HG02885 (cell line): ENCODE results near the gene CCDC144A.
A peak's percentile ranks its signal among the peaks of the same experiment; 100 is the strongest.
"Not testable (repeated sequence)": the region's sequence is repeated elsewhere in the genome, so short reads cannot be mapped to it uniquely, and the experiment has no call there.

Experiments
- ATAC-seq: cut with Tn5 transposase; IDR thresholded peaks from one replicate; pipeline ENCODE4 v1.9.1; 2021; ENCODE audit warnings: mild to moderate bottlenecking; ENCODE audit not compliant: unreplicated experiment, poor library complexity

Gene CCDC144A, protein sequence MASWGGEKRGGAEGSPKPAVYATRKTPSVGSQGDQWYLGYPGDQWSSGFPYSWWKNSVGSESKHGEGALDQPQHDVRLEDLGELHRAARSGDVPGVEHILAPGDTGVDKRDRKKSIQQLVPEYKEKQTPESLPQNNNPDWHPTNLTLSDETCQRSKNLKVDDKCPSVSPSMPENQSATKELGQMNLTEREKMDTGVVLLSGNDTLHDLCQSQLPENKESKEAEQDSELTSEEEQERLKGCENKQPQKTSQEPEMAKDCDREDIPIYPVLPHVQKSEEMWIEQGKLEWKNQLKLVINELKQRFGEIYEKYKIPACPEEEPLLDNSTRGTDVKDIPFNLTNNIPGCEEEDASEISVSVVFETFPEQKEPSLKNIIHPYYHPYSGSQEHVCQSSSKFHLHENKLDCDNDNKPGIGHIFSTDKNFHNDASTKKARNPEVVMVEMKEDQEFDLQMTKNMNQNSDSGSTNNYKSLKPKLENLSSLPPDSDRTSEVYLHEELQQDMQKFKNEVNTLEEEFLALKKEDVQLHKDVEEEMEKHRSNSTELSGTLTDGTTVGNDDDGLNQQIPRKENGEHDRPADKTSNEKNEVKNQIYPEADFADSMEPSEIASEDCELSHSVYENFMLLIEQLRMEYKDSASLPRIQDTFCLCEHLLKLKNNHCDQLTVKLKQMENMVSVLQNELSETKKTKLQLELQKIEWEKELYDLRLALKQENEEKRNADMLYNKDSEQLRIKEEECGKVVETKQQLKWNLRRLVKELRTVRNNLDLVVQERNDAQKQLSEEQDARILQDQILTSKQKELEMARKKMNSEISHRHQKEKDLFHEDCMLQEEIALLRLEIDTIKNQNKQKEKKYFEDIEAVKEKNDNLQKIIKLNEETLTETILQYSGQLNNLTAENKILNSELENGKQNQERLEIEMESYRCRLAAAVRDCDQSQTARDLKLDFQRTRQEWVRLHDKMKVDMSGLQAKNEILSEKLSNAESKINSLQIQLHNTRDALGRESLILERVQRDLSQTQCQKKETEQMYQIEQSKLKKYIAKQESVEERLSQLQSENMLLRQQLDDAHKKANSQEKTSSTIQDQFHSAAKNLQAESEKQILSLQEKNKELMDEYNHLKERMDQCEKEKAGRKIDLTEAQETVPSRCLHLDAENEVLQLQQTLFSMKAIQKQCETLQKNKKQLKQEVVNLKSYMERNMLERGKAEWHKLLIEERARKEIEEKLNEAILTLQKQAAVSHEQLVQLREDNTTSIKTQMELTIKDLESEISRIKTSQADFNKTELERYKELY (N-terminal part only)

GRCh38 chr17:16689731-16690281, at the start of gene CCDC144A:
Gene CCDC144A, plus strand, starts transcription at chr17:16690241. Its CDS starts 160 bp downstream, at chr17:16690401.
- ATAC-seq: not testable (repeated sequence)

- no peak for ATAC-seq
Observed at GRCh38 chr17:16649585-16649984, 40.5 kb upstream of the CCDC144A start.

DNA sequence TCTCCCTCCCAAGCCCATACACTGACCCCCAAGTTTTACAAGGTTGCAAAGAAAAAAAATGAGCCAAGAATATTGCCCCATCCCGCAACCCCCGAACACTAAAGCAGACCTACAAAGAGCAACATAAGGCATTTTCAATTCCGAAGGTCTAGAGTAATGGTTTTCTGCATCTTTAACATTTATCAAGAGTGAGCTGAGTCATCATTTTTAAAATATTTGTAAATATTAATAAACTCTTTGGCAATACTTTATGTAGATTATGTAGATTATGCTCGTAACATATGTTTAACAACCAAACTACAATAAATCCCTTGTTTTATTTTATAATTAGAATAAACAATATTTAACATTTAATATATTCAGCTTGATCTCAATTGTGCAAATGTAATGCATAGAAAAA, 37.8 kb upstream of the CCDC144A start:
- ATAC-seq: no peak

DNA sequence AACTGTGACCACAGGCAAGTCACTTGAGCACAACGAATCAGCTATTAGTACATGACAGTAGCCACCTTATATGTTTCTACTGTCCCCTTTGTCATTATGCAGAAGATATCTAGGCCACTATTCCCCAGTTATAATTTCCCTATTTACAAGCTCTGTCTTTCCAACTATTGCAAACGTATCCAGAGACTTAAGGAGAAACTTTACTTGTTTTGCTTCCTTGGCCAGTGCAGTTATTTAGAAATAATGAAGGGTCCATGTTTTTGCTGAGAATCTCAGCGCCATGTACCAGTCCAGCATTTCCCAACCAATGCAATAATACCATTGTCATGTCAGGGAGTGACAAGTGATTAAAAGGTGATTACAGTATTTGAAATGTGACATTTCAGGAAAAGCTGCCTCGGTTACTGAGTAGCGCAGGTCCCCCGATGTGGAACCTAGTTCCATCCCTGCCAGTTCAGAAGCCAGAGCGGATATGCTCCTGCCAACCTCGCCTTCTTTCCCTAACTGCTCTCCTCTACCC, 37.1 kb upstream of the CCDC144A start:
- ATAC-seq: no peak

GRCh38 chr17:16653367-16654041, 36.5 kb upstream of the CCDC144A start, which contains the start of gene ZNF624:
Gene ZNF624, minus strand, starts transcription at chr17:16653850.
- ATAC-seq: peak; percentile 93

DNA sequence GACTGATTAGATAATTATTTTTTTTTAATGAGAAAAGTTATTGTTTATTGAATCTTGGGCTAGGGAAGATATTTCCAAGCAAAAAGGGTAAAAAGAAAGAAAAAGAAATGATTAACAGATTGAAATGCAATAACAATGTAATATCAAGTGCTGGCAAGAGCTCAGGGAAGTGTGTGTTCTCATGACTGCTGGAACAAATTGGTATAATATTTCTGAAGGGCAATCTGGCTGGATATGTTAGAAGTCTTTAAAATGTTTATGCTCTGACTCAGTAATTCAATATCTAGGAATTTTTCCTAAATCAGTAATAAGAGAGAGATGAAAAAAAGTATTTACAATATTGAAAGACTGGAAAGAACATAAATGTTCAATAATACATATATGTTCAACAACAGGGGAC, 28.8 kb upstream of the CCDC144A start:
- ATAC-seq: no peak

DNA sequence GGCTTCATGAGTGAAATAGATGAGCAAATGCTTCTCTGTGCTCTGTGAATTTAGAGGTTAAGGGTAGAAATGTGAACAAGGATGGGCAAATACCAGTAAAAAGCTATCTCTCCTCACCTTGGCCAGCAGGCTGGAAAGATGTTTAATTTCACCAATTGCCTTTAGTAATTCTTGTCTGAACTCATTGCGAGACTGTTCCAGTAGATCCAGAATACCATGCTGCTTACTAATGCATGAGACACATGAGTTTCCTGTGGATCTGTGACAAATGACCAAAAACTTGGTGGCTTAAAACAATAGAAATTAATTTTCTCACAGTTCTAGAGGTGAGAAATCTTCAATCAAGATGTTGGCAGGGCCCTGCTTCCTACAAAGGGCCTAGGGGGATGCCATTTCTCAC, 27.1 kb upstream of the CCDC144A start:
- ATAC-seq: no peak

DNA sequence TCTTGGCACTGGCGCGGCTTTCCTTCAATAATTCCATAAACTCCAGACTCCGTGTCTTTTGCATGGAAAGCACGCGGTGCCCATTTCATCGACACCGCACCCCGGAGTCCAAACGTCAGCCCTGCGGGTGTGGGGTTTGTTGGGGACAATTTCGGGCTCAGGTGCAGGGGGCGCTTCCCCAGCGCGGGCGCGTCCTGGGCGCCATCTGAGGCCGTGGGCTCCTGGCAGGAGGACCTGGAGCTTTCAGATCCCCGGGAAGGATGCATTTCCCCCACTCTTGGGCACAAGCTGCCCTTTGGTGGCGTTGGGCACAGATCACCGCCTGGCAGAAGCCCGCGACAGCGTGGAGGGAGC, 23.5 kb upstream of the CCDC144A start:
- not testable (repeated sequence) for ATAC-seq

- ATAC-seq: not testable (repeated sequence)
Observed at GRCh38 chr17:16666907-16667636, 23.0 kb upstream of the CCDC144A start.

- ATAC-seq: no peak
Observed at GRCh38 chr17:16676676-16677268, 13.3 kb upstream of the CCDC144A start.

GRCh38 chr17:16683290-16684138, 6.5 kb upstream of the CCDC144A start:
- ATAC-seq: not testable (repeated sequence)

DNA sequence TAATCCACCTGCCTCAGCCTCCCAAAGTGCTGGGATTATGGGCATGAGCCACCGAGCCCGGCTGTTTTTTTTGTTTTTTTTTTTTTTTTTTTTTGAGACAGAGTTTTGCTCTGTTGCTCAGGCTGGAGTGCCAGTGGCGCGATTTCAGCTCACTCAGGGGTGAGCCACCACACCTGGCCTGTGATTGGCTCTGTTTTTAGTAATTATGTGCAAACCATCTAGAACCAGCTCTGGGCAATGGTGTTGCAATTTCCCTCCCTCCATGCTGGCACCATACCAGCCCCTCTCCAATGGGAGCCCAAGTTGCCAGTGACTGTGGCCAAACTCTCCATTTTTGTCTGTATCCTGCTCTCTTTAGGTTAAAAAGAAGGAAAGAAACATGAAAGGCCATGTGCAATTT, 4.0 kb upstream of the CCDC144A start:
- ATAC-seq: not testable (repeated sequence)

- ATAC-seq: not testable (repeated sequence)
Observed at GRCh38 chr17:16687151-16687550, 2.9 kb upstream of the CCDC144A start.

GRCh38 chr17:16690447-16690846, 406 bp downstream of the CCDC144A start:
- not testable (repeated sequence) for ATAC-seq

DNA sequence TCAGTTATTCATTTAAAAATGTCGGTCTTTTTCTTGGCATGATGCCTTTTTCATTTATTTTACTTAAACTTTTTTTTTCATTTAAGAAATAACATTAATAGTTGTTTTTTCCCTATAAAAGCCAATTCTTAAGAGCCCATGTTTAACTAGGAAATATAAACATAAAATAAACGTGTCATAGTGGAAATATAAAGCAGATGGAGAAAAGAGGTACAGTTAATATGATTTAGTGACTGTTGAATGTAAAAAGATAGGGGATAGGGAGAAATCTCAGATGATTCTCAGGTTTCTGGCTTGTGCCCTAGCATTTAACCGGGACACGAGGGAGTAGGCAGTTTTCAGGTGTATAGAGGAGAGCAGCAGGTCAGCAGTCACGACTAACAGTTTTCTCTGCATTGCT, 7.6 kb downstream of the CCDC144A start:
- ATAC-seq: not testable (repeated sequence)

- ATAC-seq: not testable (repeated sequence)
Observed at GRCh38 chr17:16745492-16746203, 55.6 kb downstream of the CCDC144A start.

GRCh38 chr17:16746571-16746970, 56.5 kb downstream of the CCDC144A start:
- not testable (repeated sequence) for ATAC-seq
